ENCODE measurements around the gene ANXA1.

The ANXA1 gene

GRCh38 chr9:73138516-73138915, 13.1 kb upstream of the ANXA1 start:
- no peak for DNase-seq (ENCODE audit: low read depth)

GRCh38 chr9:73141282-73141681, 10.4 kb upstream of the ANXA1 start:
- DNase-seq (ENCODE audit: low read depth): no peak

- DNase-seq (ENCODE audit: low read depth): no peak
Observed at GRCh38 chr9:73143711-73144328, 7.8 kb upstream of the ANXA1 start.

- DNase-seq (ENCODE audit: low read depth): no peak
Observed at GRCh38 chr9:73146111-73146815, 5.4 kb upstream of the ANXA1 start.

- DNase-seq (ENCODE audit: low read depth): no peak
Observed at GRCh38 chr9:73148447-73148937, 3.2 kb upstream of the ANXA1 start.

GRCh38 chr9:73149371-73150067, 2.1 kb upstream of the ANXA1 start:
- DNase-seq (ENCODE audit: low read depth): no peak

GRCh38 chr9:73152543-73152844, 829 bp downstream of the ANXA1 start:
- no peak for DNase-seq (ENCODE audit: low read depth)

GRCh38 chr9:73152953-73153352, 1.3 kb downstream of the ANXA1 start:
- no peak for DNase-seq (ENCODE audit: low read depth)

- DNase-seq (ENCODE audit: low read depth): no peak
Observed at GRCh38 chr9:73153793-73154227, 2.1 kb downstream of the ANXA1 start.

- DNase-seq (ENCODE audit: low read depth): no peak
Observed at GRCh38 chr9:73154271-73154670, 2.6 kb downstream of the ANXA1 start.

GRCh38 chr9:73154722-73155121, 3.1 kb downstream of the ANXA1 start:
- DNase-seq (ENCODE audit: low read depth): no peak

GRCh38 chr9:73155377-73155776, 3.7 kb downstream of the ANXA1 start:
- DNase-seq (ENCODE audit: low read depth): no peak

- no peak for DNase-seq (ENCODE audit: low read depth)
Observed at GRCh38 chr9:73155968-73156864, 4.6 kb downstream of the ANXA1 start.

- no peak for DNase-seq (ENCODE audit: low read depth)
Observed at GRCh38 chr9:73156865-73157187, 5.2 kb downstream of the ANXA1 start.

GRCh38 chr9:73157811-73158210, 6.1 kb downstream of the ANXA1 start:
- no peak for DNase-seq (ENCODE audit: low read depth)

- DNase-seq (ENCODE audit: low read depth): no peak
Observed at GRCh38 chr9:73158723-73159122, 7.1 kb downstream of the ANXA1 start.

- DNase-seq (ENCODE audit: low read depth): no peak
Observed at GRCh38 chr9:73160868-73161267, 9.2 kb downstream of the ANXA1 start.

GRCh38 chr9:73162987-73163768, 11.5 kb downstream of the ANXA1 start:
- no peak for DNase-seq (ENCODE audit: low read depth)

- DNase-seq (ENCODE audit: low read depth): no peak
Observed at GRCh38 chr9:73165911-73166310, 14.2 kb downstream of the ANXA1 start.

GRCh38 chr9:73166468-73166867, 14.8 kb downstream of the ANXA1 start:
- DNase-seq (ENCODE audit: low read depth): no peak

GRCh38 chr9:73167614-73168013, 15.9 kb downstream of the ANXA1 start:
- DNase-seq (ENCODE audit: low read depth): no peak
